MM.1S (cell line): ENCODE results near the gene PLEKHD1.

Source experiments
- CTCF ChIP-seq: fragments of 300-600 bp; sonication (generic); IDR thresholded peaks from 2 replicates; pipeline ENCODE4 v1.5.1; 2016; ENCODE audit warnings: antibody characterized with exemption, low read length, mixed read lengths
- EZH2 ChIP-seq: fragments of 300-600 bp; sonication (generic); optimal IDR thresholded peaks from 2 replicates; pipeline ENCODE3; 2017; ENCODE audit warnings: low read depth, mild to moderate bottlenecking, antibody characterized with exemption, low read length, mixed read lengths

- no peak for TF ChIP-seq CTCF
- TF ChIP-seq EZH2 = no peak
These were observed at the start of gene PLEKHD1 for GRCh38 chr14:69484444-69485314.
